Muscle layer of duodenum (tissue), 2 donors: Measurements from ENCODE around the gene PCYT1A.

Experiments used
- H3K27ac ChIP-seq: one replicate; pipeline ENCODE4 v1.7.0; 2013; ENCODE audit warnings: mild to moderate bottlenecking, low read length
- H3K27me3 ChIP-seq: one replicate; pipeline ENCODE4 v1.7.0; 2013; ENCODE audit warnings: low read depth, mild to moderate bottlenecking, control low read depth, low read length
- H3K36me3 ChIP-seq, 2 donors: one replicate each; pipeline ENCODE4 v1.7.0; 2013; ENCODE audit warnings: low read length in 2 of 2, control low read depth in 1 of 2, mild to moderate bottlenecking in 1 of 2; ENCODE audit not compliant: insufficient read depth in 2 of 2, control insufficient read depth in 1 of 2
- H3K4me1 ChIP-seq, 2 donors: one replicate each; pipeline ENCODE4 v1.7.0; 2013; ENCODE audit warnings: low read length in 2 of 2, mild to moderate bottlenecking in 2 of 2, control low read depth in 1 of 2, moderate library complexity in 1 of 2; ENCODE audit not compliant: insufficient read depth in 2 of 2, control insufficient read depth in 1 of 2
- H3K4me3 ChIP-seq, 2 donors: one replicate each; pipeline ENCODE4 v1.7.0; 2013; ENCODE audit warnings: low read length in 2 of 2, low read depth in 1 of 2, mild to moderate bottlenecking in 1 of 2
- H3K9me3 ChIP-seq, 2 donors: one replicate each; pipeline ENCODE4 v1.7.0; 2013; ENCODE audit warnings: low read length in 2 of 2, control low read depth in 1 of 2, mild to moderate bottlenecking in 1 of 2; ENCODE audit not compliant: control insufficient read depth in 1 of 2
- donor health status: healthy.

PCYT1A gene

GRCh38 chr3:196197524-196197923 lies 90.0 kb downstream of the PCYT1A start:
- Histone ChIP-seq H3K36me3 (no peaks in the 10 kb centered on the region), H3K4me3 (no peak overlapping the region), H3K4me1 (peaks cover 0 to 3% of the 10 kb centered on the region in 2 donors), H3K27ac (no peak overlapping the region), H3K27me3 (no peaks in the 10 kb centered on the region), H3K9me3 (no peaks in the 10 kb centered on the region)

DNA sequence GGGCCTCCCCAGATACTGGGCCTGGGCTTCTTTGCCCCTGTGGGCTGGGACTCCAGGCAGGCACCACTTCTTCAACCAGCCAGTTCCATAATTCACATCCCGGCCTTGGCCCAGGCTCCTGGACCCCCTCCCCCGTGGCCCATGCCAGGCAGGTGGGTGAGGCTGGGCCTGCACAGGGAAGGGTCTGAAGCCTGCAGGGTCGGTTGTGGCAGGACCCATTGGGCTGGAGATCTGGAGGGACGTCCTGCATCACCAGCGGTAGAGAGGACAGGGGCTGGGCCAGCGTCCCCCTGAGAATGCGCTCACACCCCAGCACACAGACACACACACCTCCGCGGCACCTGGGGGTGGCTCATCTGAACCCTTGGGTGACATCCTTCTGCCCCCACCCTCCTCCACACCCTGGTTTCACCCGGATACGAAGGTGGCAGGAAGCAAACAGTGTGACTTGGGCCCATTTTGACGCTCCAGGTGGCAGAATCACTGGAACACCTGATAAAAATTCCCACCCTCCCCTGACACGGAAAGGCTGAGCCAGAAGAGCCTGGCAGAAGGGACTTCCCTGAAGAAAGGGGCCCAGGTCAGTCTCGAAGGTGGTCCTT lies 91.8 kb downstream of the PCYT1A start:
- Histone ChIP-seq H3K27me3 (no peaks in the 10 kb centered on the region), H3K4me1 (peaks cover 0 to 3% of the 10 kb centered on the region in 2 donors), H3K36me3 (no peaks in the 10 kb centered on the region), H3K27ac (no peak overlapping the region), H3K9me3 (no peaks in the 10 kb centered on the region), H3K4me3 (no peak overlapping the region)

DNA sequence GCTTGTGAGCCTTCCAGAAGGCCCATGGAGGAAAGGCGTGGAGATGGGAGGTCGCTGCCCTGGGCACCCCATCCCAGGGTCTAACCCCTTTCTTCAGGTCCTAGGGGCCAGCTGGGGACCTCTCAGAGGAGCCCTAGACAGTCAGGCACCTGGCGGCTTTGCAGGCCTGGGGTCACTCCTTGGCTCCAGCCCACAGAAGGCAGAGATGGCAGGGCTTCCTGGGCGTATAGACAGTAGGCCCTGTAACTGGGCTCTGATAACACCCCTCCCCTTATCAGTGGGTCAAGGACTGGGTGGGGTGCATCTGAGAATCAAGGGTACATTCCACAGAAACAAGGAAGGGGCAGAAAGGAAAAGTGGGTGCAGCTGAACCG lies 93.0 kb downstream of the PCYT1A start:
- H3K36me3 ChIP-seq = no peaks in the 10 kb centered on the region
- no peaks in the 10 kb centered on the region for H3K9me3 ChIP-seq
- H3K27ac ChIP-seq = no peak overlapping the region
- H3K27me3 ChIP-seq = no peaks in the 10 kb centered on the region
- peaks cover 0 to 3% of the 10 kb centered on the region in 2 donors for H3K4me1 ChIP-seq
- no peak overlapping the region for H3K4me3 ChIP-seq

DNA sequence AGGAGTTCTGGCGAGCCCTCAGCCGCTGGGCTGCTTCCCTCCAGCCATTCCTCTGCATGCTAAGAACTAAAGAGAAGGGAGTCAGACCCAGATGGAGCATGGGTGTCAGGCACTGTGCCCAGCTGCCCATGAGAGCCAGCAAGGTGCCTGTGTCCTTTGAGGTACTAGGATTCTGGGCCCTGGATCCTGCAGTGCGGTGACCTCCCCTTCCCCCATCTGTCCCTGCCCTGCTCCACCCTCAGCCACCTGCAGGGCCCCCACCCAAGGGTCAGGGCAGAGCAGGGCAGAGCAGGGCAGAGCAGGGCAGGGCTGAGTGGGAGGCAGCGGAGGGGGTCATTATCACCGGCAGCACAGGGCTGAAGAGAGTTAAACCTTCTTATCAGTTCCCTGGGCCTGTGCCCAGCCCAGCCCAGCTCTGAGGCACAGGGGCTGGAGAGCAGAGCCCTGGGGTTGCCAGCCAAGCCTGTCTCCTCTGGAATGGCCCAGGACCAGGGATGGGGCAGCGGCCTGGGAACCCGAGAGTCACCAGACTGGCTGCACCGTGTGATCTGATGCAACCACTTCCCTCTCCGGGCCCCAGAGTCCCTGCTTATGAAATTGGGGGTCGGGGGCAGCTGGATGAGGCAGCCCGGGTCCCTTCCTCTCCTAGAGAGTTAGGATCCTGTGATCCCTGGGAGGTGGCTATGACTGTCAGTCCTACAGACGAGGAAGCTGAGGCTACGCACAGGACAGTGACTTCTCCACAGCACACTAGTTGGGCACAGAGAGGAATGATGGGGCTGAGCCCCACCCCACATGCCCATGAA lies 93.6 kb downstream of the PCYT1A start:
- Histone ChIP-seq H3K27ac (peak overlapping the region; percentile 51), H3K4me3 (no peak overlapping the region), H3K4me1 (peaks cover 0 to 3% of the 10 kb centered on the region in 2 donors), H3K9me3 (no peaks in the 10 kb centered on the region), H3K27me3 (no peaks in the 10 kb centered on the region), H3K36me3 (no peaks in the 10 kb centered on the region)

GRCh38 chr3:196193133-196193735 lies 94.3 kb downstream of the PCYT1A start:
- Histone ChIP-seq H3K4me1 (peaks cover 0 to 3% of the 10 kb centered on the region in 2 donors), H3K36me3 (no peaks in the 10 kb centered on the region), H3K27ac (peak overlapping the region; percentile 51), H3K4me3 (no peak overlapping the region), H3K9me3 (no peaks in the 10 kb centered on the region), H3K27me3 (no peaks in the 10 kb centered on the region)

DNA sequence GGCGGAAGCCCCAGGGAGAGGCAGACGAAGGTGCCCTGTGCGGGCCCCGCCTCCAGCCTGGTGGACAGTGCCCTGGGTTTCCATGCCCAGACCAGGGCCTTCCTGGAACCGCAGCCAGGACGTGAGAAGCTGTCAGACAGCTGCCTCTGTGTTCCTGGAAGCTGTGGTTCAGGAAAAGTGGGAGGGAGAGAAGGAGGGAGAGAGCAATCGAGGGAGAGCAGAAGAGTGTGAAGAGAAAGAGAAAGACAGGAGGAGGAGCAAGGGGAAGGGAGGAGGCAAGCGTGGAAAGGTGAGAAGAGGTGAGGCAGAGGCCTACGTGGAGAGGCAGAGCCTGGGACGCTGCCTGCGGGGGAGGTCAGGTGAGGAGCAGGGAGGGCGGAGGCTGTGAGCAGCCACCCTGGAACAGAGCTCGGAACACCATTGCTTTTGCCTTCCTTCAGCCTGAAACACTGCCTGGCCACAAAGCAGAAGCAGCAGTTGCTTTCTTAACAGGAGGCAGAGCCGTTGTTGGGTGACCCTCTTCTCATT lies 94.9 kb downstream of the PCYT1A start:
- Histone ChIP-seq H3K9me3 (no peaks in the 10 kb centered on the region), H3K4me3 (no peak overlapping the region), H3K27ac (peak overlapping the region; percentile 63), H3K27me3 (no peaks in the 10 kb centered on the region), H3K36me3 (no peaks in the 10 kb centered on the region), H3K4me1 (peaks cover 0 to 3% of the 10 kb centered on the region in 2 donors)

DNA sequence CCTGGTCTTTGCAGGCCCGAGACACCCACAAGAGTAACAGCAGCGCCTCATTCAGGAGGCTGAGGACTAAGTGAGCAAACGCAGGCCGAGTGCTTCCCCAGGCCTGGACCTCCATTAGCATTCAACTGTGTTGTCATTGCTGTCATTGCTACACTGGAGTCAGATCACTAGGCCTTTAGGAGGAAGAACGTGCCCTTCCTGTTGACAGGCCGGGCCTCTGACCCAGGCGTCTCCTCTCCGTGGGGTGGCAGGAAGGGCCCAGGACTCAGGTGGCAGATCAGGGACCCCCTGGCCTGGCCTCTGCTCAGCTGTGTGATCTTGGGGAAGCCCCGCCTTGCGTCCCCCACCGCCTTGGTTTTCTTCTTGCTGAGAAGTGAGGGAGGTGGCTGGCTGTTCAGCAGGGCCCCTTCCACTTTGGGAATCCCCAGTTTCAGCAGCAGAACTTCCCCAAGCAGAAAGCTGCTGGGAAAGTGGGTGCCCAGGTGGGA lies 95.4 kb downstream of the PCYT1A start:
- Histone ChIP-seq H3K27me3 (no peaks in the 10 kb centered on the region), H3K4me3 (no peak overlapping the region), H3K4me1 (peaks cover 0 to 3% of the 10 kb centered on the region in 2 donors), H3K36me3 (no peaks in the 10 kb centered on the region), H3K27ac (peak overlapping the region; percentile 63), H3K9me3 (no peaks in the 10 kb centered on the region)

DNA sequence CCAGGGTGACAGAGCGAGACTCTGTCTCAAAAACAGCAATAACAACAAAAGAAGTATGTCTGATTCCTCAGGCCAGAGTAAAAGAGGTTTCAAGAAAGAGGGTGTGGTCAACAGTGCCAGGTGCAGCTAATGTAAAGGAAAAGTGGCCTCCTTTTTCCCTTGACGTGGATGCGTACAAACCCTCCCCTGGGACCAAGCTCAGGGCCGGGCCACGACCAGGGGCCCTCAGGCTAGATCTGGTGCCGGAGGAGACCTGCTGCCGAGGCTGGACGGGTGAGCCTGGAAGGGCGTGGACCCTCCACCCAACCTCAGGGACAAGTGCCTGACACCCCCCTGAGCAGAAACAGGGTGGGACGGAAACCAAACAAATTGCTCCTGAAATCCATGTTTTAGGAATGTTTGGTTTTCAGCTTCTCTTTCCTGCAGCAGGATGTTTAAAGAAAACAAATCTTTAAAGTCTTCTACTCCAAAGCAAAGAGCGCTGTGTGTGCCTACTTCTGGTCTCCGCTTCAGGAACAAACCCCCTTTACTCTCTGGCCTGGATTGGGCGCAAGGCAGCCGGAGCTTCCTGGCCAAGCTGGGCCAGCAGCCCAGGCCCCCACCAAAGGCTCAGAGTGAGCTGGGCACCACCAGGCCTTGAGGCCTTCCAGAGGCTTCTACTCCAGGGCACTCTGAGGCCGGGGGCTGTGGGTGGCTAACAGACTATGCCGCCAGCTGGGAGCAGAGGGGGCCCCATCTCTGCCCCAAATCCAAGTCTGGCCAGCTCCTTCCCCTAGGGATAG lies 97.8 kb downstream of the PCYT1A start:
- Histone ChIP-seq H3K9me3 (no peaks in the 10 kb centered on the region), H3K4me1 (peaks cover 3% of the 10 kb centered on the region in 2 donors), H3K27me3 (no peaks in the 10 kb centered on the region), H3K27ac (no peak overlapping the region), H3K4me3 (no peak overlapping the region), H3K36me3 (no peaks in the 10 kb centered on the region)

DNA sequence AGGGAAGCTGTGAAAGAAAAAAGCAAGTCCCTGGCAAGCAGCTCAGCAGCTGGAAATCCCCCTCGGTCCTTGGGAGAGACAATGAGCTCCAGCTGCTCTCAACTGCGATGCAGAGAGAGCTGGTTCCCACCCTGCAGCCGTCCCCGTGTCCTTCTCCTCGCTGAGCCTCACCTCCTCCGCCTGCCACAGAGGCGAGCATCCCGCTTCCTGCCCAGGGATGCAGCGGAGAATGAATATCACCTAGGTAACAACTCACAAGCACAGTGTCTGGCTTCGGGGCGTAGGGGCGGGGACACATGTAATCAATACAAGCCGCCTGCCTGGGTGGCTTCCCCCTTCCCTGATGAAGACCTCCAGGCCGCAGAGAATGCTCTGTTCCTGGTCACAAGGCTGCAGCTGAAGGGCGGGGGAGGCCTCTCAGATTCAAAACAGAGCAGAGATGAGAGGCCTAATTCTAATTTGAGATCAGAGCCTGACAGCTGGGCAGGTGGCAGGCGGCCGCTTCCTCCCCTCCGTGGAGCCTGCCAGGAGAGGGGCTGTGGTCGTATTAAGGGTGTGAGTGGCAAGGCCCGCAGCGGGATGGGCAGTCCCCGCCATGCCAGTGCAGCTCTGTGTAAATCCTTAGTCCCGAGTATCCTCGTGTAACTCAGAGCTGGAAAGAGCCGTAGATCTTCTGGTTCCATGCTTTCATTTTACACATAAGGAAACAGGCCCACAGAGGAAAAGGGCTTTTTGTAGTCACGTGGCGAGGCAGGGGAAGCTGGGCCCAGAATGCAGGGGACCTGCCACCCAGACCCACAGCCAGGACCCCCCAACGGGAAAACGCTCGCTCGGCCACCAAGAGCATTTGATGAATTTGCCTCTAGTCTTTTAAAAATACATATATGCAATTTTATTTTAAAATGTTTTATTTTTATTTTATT lies 100.6 kb downstream of the PCYT1A start:
- Histone ChIP-seq H3K4me1 (peaks cover 0 to 3% of the 10 kb centered on the region in 2 donors), H3K9me3 (no peaks in the 10 kb centered on the region), H3K4me3 (peak overlapping the region in 1 of 2 donors; percentile 25), H3K27ac (no peak overlapping the region), H3K36me3 (no peaks in the 10 kb centered on the region), H3K27me3 (no peaks in the 10 kb centered on the region)

GRCh38 chr3:196184881-196185280 lies 102.6 kb downstream of the PCYT1A start:
- H3K27ac ChIP-seq = no peak overlapping the region
- H3K4me1 ChIP-seq = peaks cover 0 to 3% of the 10 kb centered on the region in 2 donors

More at GRCh38 chr3:196184881-196185280, 102.6 kb downstream of the PCYT1A start:
- Histone ChIP-seq H3K27me3 (no peaks in the 10 kb centered on the region), H3K9me3 (no peaks in the 10 kb centered on the region), H3K4me3 (no peak overlapping the region), H3K36me3 (no peaks in the 10 kb centered on the region)
